Measurements from ENCODE around the gene CLVS2. TPM values are rescaled to one million over a fixed set of nuclear protein-coding genes. Genes with fewer than 3 reads are reported as not detected.
A peak's percentile ranks its signal among the peaks of the same experiment; 100 is the strongest.

The CLVS2 gene, protein sequence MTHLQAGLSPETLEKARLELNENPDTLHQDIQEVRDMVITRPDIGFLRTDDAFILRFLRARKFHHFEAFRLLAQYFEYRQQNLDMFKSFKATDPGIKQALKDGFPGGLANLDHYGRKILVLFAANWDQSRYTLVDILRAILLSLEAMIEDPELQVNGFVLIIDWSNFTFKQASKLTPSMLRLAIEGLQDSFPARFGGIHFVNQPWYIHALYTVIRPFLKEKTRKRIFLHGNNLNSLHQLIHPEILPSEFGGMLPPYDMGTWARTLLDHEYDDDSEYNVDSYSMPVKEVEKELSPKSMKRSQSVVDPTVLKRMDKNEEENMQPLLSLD
- 18.6 TPM for total RNA-seq (ENCODE audit: unreplicated experiment)
- long read RNA-seq, partial matches to known transcripts = 1 of 2 reads
- long read RNA-seq, other reads (novel, unspliced or antisense) = 1 of 2 reads

DNA sequence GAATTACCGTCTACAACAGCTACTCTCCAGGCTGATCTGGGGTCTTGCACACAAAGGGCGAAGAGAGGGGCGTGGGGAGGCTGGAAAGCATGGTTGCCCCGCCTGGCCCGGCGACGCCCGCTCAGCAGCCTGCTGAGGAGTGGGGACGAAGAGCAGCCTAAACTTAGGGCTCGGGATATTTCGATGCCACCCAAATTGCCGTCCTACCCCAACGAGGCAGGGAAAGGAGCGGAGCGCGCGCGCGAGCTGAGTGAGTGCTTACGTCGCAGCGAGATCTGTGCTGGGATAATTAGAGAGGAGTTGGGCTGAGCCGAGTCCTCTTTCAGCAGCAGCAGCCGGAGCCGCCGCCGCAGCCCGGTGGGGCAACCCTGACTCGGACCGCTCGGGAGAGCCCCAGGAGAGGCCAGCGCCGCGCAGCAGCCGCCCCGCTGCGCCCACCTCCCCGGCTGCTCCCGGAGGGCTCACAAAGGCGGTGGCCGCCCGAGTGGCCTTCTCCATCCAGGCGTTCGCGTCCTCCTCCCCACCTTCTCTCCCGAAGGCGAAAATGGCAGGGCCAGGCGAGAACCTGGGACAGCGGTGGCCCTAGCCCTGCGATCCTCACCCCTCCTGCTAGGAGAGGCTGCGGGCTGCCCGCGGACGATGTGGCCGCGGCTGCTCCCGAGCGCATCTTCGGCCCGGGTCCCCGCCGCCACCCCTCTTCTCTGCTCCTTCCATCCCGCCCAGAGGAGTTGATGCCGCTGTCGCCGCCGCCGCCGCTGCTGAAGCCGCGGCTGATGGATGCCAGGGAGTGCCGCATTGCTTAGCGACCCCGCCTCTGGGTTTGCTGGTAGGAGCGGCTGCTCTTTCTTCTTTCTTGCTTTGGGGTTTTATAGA lies at the start of gene CLVS2:
TSS of gene CLVS2 (plus strand) at position 315 of the 873 bp plus-strand sequence. CDS start 1,543 bp downstream, outside the sequence.
- Mint-ChIP-seq H3K4me3 (ENCODE audit: unreplicated experiment) (peak within 1 kb of the TSS; percentile 96), H3K9me3 (ENCODE audit: unreplicated experiment) (peaks cover 13% of the 10 kb centered on the region), H3K36me3 (ENCODE audit: unreplicated experiment) (no peaks in the 10 kb centered on the region), H3K27ac (ENCODE audit: unreplicated experiment) (peak within 1 kb of the TSS; percentile 96), H3K27me3 (ENCODE audit: unreplicated experiment) (peaks cover 11% of the 10 kb centered on the region), H3K4me1 (ENCODE audit: low read depth, unreplicated experiment) (peaks cover 25% of the 10 kb centered on the region)
- TF ChIP-seq, protein P1, sequence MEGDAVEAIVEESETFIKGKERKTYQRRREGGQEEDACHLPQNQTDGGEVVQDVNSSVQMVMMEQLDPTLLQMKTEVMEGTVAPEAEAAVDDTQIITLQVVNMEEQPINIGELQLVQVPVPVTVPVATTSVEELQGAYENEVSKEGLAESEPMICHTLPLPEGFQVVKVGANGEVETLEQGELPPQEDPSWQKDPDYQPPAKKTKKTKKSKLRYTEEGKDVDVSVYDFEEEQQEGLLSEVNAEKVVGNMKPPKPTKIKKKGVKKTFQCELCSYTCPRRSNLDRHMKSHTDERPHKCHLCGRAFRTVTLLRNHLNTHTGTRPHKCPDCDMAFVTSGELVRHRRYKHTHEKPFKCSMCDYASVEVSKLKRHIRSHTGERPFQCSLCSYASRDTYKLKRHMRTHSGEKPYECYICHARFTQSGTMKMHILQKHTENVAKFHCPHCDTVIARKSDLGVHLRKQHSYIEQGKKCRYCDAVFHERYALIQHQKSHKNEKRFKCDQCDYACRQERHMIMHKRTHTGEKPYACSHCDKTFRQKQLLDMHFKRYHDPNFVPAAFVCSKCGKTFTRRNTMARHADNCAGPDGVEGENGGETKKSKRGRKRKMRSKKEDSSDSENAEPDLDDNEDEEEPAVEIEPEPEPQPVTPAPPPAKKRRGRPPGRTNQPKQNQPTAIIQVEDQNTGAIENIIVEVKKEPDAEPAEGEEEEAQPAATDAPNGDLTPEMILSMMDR (IDR thresholded peaks at IDR 0.05; ENCODE audit: partially characterized antibody, unreplicated experiment) = no peak
- DNase-seq = peak; percentile 71

DNA sequence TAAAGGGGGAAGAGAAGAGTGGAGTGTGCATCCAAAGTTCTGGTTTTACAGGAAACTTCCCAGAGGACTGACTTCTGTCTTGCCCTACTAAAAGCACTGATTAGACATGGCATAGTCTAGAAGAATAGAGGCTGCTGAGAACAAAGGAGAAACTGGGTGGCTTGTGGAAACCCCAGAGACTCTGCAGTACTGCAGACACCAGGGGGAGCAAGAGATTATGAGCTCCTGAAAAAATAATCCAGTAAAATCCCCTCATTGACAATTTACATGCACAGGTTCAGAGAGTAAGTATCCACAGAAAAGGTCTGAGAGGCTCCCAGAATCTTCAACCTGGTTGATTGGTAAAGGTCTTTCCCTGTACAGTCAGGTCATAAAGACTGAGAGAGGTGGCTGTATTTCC lies 48.7 kb upstream of the CLVS2 start:
- TF ChIP-seq, protein P1 (IDR thresholded peaks at IDR 0.05; ENCODE audit: partially characterized antibody, unreplicated experiment) = peak; percentile 58
- Mint-ChIP-seq H3K4me3 (ENCODE audit: unreplicated experiment) (no peak overlapping the region), H3K27me3 (ENCODE audit: unreplicated experiment) (peaks cover 2% of the 10 kb centered on the region), H3K27ac (ENCODE audit: unreplicated experiment) (peak overlapping the region; percentile 79), H3K4me1 (ENCODE audit: low read depth, unreplicated experiment) (peaks cover 4% of the 10 kb centered on the region), H3K9me3 (ENCODE audit: unreplicated experiment) (peaks cover 7% of the 10 kb centered on the region), H3K36me3 (ENCODE audit: unreplicated experiment) (no peaks in the 10 kb centered on the region)
- DNase-seq = no peak

DNA sequence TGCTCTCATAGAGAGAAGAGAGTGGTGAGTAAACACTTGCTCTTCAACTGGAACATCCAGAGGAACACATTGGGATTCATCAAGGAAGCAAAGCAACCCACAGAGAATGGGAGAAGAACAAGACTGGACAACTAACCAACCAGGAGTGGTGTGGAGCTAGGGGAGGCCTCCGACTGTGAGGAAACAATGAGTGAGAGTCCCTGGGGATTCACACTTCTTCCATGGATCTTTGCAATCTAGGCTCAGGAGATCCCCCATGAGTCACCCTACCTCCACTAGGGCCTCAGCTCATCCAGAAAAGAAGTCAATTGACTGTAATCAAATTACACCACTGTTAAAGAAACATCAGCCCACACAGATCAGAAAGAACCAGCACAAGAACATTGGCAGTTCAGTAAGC lies 42.3 kb upstream of the CLVS2 start:
- TF ChIP-seq, protein P1 (IDR thresholded peaks at IDR 0.05; ENCODE audit: partially characterized antibody, unreplicated experiment) = no peak
- Mint-ChIP-seq H3K4me3 (ENCODE audit: unreplicated experiment) (no peak overlapping the region), H3K36me3 (ENCODE audit: unreplicated experiment) (peaks cover 17% of the 10 kb centered on the region), H3K27me3 (ENCODE audit: unreplicated experiment) (no peaks in the 10 kb centered on the region), H3K9me3 (ENCODE audit: unreplicated experiment) (peaks cover 6% of the 10 kb centered on the region), H3K27ac (ENCODE audit: unreplicated experiment) (no peak overlapping the region), H3K4me1 (ENCODE audit: low read depth, unreplicated experiment) (no peaks in the 10 kb centered on the region)
- no peak for DNase-seq

DNA sequence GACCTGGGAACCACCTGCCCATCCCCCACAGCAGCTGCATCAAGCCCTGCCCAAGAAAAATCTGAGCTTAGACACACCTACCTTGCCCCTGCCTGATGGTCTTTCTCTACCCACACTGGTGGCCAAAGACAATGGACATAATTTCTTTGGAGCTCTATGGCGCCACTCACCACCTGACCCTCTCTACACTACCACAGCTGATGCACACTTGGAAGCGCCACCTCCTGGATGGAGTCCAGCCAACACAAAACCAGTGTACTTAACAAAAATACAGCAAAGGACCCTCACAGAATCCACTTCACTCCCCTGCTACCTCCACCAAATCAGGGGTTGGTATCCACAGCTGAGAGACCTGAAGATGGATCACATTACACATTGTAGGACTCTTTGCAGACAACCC lies 39.7 kb upstream of the CLVS2 start:
- Mint-ChIP-seq H3K27me3 (ENCODE audit: unreplicated experiment) (no peaks in the 10 kb centered on the region), H3K4me3 (ENCODE audit: unreplicated experiment) (no peak overlapping the region), H3K36me3 (ENCODE audit: unreplicated experiment) (peaks cover 17% of the 10 kb centered on the region), H3K27ac (ENCODE audit: unreplicated experiment) (no peak overlapping the region), H3K9me3 (ENCODE audit: unreplicated experiment) (peaks cover 5% of the 10 kb centered on the region), H3K4me1 (ENCODE audit: low read depth, unreplicated experiment) (no peaks in the 10 kb centered on the region)
- TF ChIP-seq, protein P1 (IDR thresholded peaks at IDR 0.05; ENCODE audit: partially characterized antibody, unreplicated experiment) = no peak
- no peak for DNase-seq

Data from glutamatergic neuron (in vitro differentiated cells).